ENCODE results near the gene RTN1. TPM values are rescaled to one million over a fixed set of nuclear protein-coding genes. Genes with fewer than 3 reads are reported as not detected.

The RTN1 gene
- total and polyA plus RNA-seq, 10 donors = 4.1 to 65.4 (median 40.1) TPM

DNA sequence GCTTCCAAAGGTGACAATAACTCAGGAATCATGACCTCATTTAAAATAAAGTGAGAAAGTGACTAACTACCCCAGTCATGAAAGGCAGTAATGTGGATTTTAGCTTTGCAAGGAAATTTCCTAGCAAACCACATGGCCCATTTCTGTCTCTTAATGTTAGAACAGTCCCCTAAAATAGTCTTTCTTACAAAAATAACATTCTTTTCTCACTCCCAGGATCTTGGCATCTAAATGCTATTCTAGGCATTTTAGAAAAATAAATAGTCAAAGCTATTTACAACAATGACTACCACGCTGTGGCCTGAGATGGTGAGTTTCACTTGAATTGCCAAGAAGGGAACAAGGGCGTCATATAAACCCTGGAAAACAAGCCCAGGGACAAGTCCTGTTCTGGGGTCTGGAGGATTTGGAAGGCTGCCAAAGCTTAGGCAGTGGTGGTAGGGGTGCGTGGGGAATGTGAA lies 192.8 kb downstream of the RTN1 start:
- TF ChIP-seq POLR2AphosphoS5 (IDR thresholded peaks at IDR 0.05) (no peak), CTCF (IDR thresholded peaks at IDR 0.05 in 8 of 11, conservative IDR thresholded peaks at IDR 0.05 in 3 of 11) (no peak), POLR2A (IDR thresholded peaks at IDR 0.05) (no peak)
- peaks cover 0 to 12% (median 6%) of the 10 kb centered on the region in 8 donors for H3K9me3 ChIP-seq
- no peaks in the 10 kb centered on the region for H3K27me3 ChIP-seq (replicated peaks in 1 of 7)
- H3K4me3 ChIP-seq = no peak overlapping the region
- 73 to 87% (median 85%) methylated on average over 3 of the region's 3 CpGs for WGBS, 5 donors
- intact Hi-C loops (cut with DNase I; ENCODE audit: low total_unique reads) = no loop called here
- H3K4me1 ChIP-seq = no peaks in the 10 kb centered on the region
- DNase-seq = no peak
- H3K27ac ChIP-seq = no peak overlapping the region
- no peaks in the 10 kb centered on the region for H3K36me3 ChIP-seq

- Histone ChIP-seq H3K4me1 (no peaks in the 10 kb centered on the region), H3K36me3 (no peaks in the 10 kb centered on the region), H3K27me3 (replicated peaks in 1 of 7) (no peaks in the 10 kb centered on the region), H3K27ac (no peak overlapping the region), H3K4me3 (no peak overlapping the region), H3K9me3 (peaks cover 0 to 12% (median 6%) of the 10 kb centered on the region in 8 donors)
- DNase-seq = no peak
- 77 to 100% (median 92%) methylated on average over 1 of the region's 1 CpG for WGBS, 5 donors
- TF ChIP-seq CTCF (IDR thresholded peaks at IDR 0.05 in 8 of 11, conservative IDR thresholded peaks at IDR 0.05 in 3 of 11) = no peak
- TF ChIP-seq POLR2A (IDR thresholded peaks at IDR 0.05) = no peak
- no peak for TF ChIP-seq POLR2AphosphoS5 (IDR thresholded peaks at IDR 0.05)
- intact Hi-C loops (cut with DNase I; ENCODE audit: low total_unique reads) = no loop called here
Measured at GRCh38 chr14:59675394-59675793, 195.2 kb downstream of the RTN1 start.

- H3K36me3 ChIP-seq = no peaks in the 10 kb centered on the region
- H3K4me3 ChIP-seq = no peak overlapping the region
- peaks cover 0 to 46% (median 20%) of the 10 kb centered on the region in 8 donors for H3K9me3 ChIP-seq
- H3K27ac ChIP-seq = no peak overlapping the region
- H3K4me1 ChIP-seq = no peaks in the 10 kb centered on the region
- H3K27me3 ChIP-seq (replicated peaks in 1 of 7) = no peaks in the 10 kb centered on the region
- no peak for DNase-seq
- intact Hi-C loops (cut with DNase I; ENCODE audit: low total_unique reads) = no loop called here
- no peak for TF ChIP-seq POLR2A (IDR thresholded peaks at IDR 0.05)
- no peak for TF ChIP-seq POLR2AphosphoS5 (IDR thresholded peaks at IDR 0.05)
- no peak for TF ChIP-seq CTCF (IDR thresholded peaks at IDR 0.05 in 8 of 11, conservative IDR thresholded peaks at IDR 0.05 in 3 of 11)
- 92 to 99% (median 95%) methylated on average over 2 of the region's 2 CpGs for WGBS, 5 donors
Measured at GRCh38 chr14:59664741-59665140, 205.8 kb downstream of the RTN1 start.

DNA sequence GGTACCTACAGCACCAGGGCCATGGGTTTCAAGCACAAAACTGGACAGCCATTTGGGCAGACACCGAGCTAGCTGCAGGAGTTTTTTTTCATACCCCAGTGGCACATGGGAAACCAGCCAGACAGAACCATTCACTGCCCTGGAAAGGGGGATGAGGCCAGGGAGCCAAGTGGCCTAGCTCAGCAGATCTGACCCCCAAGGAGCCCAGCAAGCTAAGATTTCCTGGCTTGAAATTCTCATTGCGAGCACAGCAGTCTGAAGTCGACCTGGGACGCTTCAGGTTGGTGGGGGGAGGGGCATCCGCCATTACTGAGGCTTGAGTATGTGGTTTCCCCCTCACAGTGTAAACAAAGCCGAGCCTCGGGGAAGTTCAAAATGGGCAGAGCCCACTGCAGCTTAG lies 212.8 kb downstream of the RTN1 start:
- WGBS, 5 donors = 71 to 84% (median 78%) methylated on average over 7 of the region's 7 CpGs

More for the DNA sequence above, 212.8 kb downstream of the RTN1 start:
- no peak overlapping the region for H3K4me3 ChIP-seq
- H3K27ac ChIP-seq = no peak overlapping the region
- peaks cover 0 to 29% (median 18%) of the 10 kb centered on the region in 8 donors for H3K9me3 ChIP-seq
- DNase-seq = no peak
- intact Hi-C loops (cut with DNase I; ENCODE audit: low total_unique reads) = no loop called here
- TF ChIP-seq POLR2A (IDR thresholded peaks at IDR 0.05) (no peak), POLR2AphosphoS5 (IDR thresholded peaks at IDR 0.05) (no peak), CTCF (IDR thresholded peaks at IDR 0.05 in 8 of 11, conservative IDR thresholded peaks at IDR 0.05 in 3 of 11) (no peak)
- no peaks in the 10 kb centered on the region for H3K4me1 ChIP-seq
- no peaks in the 10 kb centered on the region for H3K27me3 ChIP-seq (replicated peaks in 1 of 7)
- no peaks in the 10 kb centered on the region for H3K36me3 ChIP-seq

Measured in spleen (tissue), 11 donors.